ENCODE results near the gene ADAMTSL5.

GRCh38 chr19:1533510-1534150 is 20.8 kb upstream of the ADAMTSL5 start:
- no peak for TF ChIP-seq CTCF (conservative IDR thresholded peaks at IDR 0.05 in 1 of 2, IDR thresholded peaks at IDR 0.05 in 1 of 2; ENCODE audit: extremely low read depth in 1 of 2, insufficient read depth in 1 of 2, low read depth in 1 of 2, low read length in 2 of 2)
- TF ChIP-seq EZH2 (IDR thresholded peaks at IDR 0.05; ENCODE audit: borderline replicate concordance, low read length) = no peak

Measured in mammary epithelial cell (primary cell).